ENCODE results near the gene HEG1.

The HEG1 gene

GRCh38 chr3:125033135-125033534 is 22.7 kb downstream of the HEG1 start:
- no peak overlapping the region for H3K4me3 ChIP-seq (replicated peaks in 1 of 2; ENCODE audit: low read depth in 2 of 2, low read length in 2 of 2)
- DNase-seq (ENCODE audit: low read depth in 2 of 2): no peak
- TF ChIP-seq, protein P1, sequence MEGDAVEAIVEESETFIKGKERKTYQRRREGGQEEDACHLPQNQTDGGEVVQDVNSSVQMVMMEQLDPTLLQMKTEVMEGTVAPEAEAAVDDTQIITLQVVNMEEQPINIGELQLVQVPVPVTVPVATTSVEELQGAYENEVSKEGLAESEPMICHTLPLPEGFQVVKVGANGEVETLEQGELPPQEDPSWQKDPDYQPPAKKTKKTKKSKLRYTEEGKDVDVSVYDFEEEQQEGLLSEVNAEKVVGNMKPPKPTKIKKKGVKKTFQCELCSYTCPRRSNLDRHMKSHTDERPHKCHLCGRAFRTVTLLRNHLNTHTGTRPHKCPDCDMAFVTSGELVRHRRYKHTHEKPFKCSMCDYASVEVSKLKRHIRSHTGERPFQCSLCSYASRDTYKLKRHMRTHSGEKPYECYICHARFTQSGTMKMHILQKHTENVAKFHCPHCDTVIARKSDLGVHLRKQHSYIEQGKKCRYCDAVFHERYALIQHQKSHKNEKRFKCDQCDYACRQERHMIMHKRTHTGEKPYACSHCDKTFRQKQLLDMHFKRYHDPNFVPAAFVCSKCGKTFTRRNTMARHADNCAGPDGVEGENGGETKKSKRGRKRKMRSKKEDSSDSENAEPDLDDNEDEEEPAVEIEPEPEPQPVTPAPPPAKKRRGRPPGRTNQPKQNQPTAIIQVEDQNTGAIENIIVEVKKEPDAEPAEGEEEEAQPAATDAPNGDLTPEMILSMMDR (IDR thresholded peaks at IDR 0.05; ENCODE audit: low read depth, low read length): no peak

- TF ChIP-seq, protein P1 (IDR thresholded peaks at IDR 0.05; ENCODE audit: low read depth, low read length): no peak
- no peak for DNase-seq (ENCODE audit: low read depth in 2 of 2)
- no peak overlapping the region for H3K4me3 ChIP-seq (replicated peaks in 1 of 2; ENCODE audit: low read depth in 2 of 2, low read length in 2 of 2)
Measured at GRCh38 chr3:125032683-125033082, 23.1 kb downstream of the HEG1 start.

DNA sequence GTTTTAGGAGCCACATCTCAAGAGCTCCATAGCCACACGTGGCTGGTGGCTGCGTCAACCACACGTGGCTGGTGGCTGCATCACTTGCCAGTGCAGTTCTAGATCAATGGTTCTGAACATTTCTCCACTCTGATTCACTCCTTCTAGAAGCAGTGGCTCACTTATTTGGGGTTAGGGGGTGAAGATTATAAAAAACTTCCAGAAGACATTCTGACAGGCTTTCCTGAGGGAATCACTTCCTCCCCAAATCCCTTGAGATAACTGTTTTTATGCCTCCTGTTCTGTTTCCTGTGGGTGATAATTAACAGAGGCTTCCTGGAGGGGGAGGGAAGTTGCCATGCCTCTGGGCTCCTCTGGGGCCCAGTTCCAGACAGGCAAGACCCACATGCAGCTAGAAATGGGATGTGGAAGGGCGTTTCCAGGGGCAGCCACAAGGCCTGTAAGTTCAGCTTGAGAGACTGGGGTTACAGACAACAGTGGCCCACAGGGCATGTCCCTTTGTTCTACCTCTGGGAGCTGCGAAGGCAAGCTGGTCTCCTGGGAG is 23.6 kb downstream of the HEG1 start:
- peak; percentile 57 to 62 for DNase-seq (ENCODE audit: low read depth in 2 of 2)
- TF ChIP-seq, protein P1 (IDR thresholded peaks at IDR 0.05; ENCODE audit: low read depth, low read length): peak; percentile 21

GRCh38 chr3:125031544-125031943 is 24.3 kb downstream of the HEG1 start:
- TF ChIP-seq, protein P1 (IDR thresholded peaks at IDR 0.05; ENCODE audit: low read depth, low read length): no peak
- no peak for DNase-seq (ENCODE audit: low read depth in 2 of 2)
- no peak overlapping the region for H3K4me3 ChIP-seq (replicated peaks in 1 of 2; ENCODE audit: low read depth in 2 of 2, low read length in 2 of 2)

More for the DNA sequence above, 23.6 kb downstream of the HEG1 start:
- no peak overlapping the region for H3K4me3 ChIP-seq (replicated peaks in 1 of 2; ENCODE audit: low read depth in 2 of 2, low read length in 2 of 2)

DNA sequence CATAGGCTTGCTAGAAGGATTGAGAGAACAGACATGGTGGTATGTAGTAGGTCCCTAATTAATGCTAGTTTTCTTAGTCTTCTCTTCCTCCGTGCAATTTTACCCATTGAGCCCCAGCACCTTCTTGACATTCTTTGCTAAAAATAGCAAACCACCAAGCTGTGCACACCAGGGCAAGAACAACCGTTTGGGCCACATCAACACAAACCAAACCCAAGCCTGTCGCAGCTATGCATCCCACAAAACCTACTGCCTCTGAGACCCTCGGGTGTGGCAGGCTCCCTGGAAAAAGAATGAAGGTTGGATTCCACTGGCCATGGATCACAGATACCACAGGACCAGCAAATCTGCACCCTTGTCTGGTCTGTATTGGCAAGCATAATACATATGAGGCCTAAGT is 27.1 kb downstream of the HEG1 start:
- TF ChIP-seq, protein P1 (IDR thresholded peaks at IDR 0.05; ENCODE audit: low read depth, low read length): no peak
- DNase-seq (ENCODE audit: low read depth in 2 of 2): no peak
- H3K4me3 ChIP-seq (replicated peaks in 1 of 2; ENCODE audit: low read depth in 2 of 2, low read length in 2 of 2): no peak overlapping the region

GRCh38 chr3:125025642-125026041 is 30.2 kb downstream of the HEG1 start:
- TF ChIP-seq, protein P1 (IDR thresholded peaks at IDR 0.05; ENCODE audit: low read depth, low read length): no peak
- H3K4me3 ChIP-seq (replicated peaks in 1 of 2; ENCODE audit: low read depth in 2 of 2, low read length in 2 of 2): no peak overlapping the region
- DNase-seq (ENCODE audit: low read depth in 2 of 2): no peak

GRCh38 chr3:125024817-125025216 is 31.0 kb downstream of the HEG1 start:
- H3K4me3 ChIP-seq (replicated peaks in 1 of 2; ENCODE audit: low read depth in 2 of 2, low read length in 2 of 2): no peak overlapping the region
- DNase-seq (ENCODE audit: low read depth in 2 of 2): no peak
- TF ChIP-seq, protein P1 (IDR thresholded peaks at IDR 0.05; ENCODE audit: low read depth, low read length): no peak
